Endothelial cell of umbilical vein (primary cell): ENCODE measurements around the gene SLC51B.

ENCODE experiments used
- CTCF ChIP-seq, 2 donors: IDR thresholded peaks; 1 replicate in 1 of 2; 2 replicates in 1 of 2; pipeline ENCODE4 v1.5.1; 2011; ENCODE audit warnings: low read length in 2 of 2, mild to moderate bottlenecking in 2 of 2, moderate library complexity in 2 of 2, control low read depth in 1 of 2, inconsistent platforms in 1 of 2, low read depth in 1 of 2; ENCODE audit not compliant: insufficient read depth in 1 of 2; ENCODE audit errors: extremely low read depth in 1 of 2
- JUN ChIP-seq: IDR thresholded peaks from 2 replicates; pipeline ENCODE4 v1.6.1; 2011; ENCODE audit warnings: borderline replicate concordance, low read depth; ENCODE audit not compliant: insufficient read length, insufficient read depth
- POLR2A ChIP-seq: IDR thresholded peaks from 2 replicates; pipeline ENCODE4 v1.6.1; 2012; ENCODE audit warnings: low read depth, mild to moderate bottlenecking, control low read depth, low read length
- POLR2AphosphoS5 ChIP-seq: IDR thresholded peaks from 2 replicates; pipeline ENCODE4 v1.6.1; 2012; ENCODE audit warnings: low read depth, mild to moderate bottlenecking, control low read depth, low read length, moderate library complexity; ENCODE audit not compliant: insufficient read depth

DNA sequence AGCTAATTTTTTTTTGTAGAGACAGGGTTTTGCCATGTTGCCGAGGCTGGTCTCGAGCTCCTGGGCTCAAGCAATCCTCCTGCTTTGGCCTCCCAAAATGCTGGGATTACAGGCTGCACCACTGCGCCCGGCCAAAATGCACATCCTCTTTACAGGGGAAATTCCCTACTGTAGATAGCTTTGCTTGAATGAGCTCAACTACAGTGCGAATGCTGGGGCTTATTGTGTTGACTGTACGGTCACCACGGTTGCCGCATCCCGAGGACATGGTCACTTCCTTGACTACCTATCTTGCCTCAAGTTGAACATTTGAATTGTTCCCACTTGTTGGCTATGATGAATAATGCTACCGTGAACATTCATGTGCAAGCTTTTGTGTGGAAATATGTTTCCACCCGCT, 10.5 kb upstream of the SLC51B start:
- TF ChIP-seq JUN (no peak), POLR2AphosphoS5 (no peak), CTCF (IDR thresholded peaks at IDR 0.05; ENCODE audit: extremely low read depth in 1 of 2, insufficient read depth in 1 of 2, low read depth in 1 of 2, low read length in 2 of 2) (no peak), POLR2A (no peak)
